GM19467 (cell line): ENCODE results near the gene SF1.

Experiments
- ATAC-seq: cut with Tn5 transposase; IDR thresholded peaks from one replicate; pipeline ENCODE4 v1.9.1; 2021; ENCODE audit warnings: mild to moderate bottlenecking, moderate library complexity; ENCODE audit not compliant: unreplicated experiment

SF1 gene

DNA sequence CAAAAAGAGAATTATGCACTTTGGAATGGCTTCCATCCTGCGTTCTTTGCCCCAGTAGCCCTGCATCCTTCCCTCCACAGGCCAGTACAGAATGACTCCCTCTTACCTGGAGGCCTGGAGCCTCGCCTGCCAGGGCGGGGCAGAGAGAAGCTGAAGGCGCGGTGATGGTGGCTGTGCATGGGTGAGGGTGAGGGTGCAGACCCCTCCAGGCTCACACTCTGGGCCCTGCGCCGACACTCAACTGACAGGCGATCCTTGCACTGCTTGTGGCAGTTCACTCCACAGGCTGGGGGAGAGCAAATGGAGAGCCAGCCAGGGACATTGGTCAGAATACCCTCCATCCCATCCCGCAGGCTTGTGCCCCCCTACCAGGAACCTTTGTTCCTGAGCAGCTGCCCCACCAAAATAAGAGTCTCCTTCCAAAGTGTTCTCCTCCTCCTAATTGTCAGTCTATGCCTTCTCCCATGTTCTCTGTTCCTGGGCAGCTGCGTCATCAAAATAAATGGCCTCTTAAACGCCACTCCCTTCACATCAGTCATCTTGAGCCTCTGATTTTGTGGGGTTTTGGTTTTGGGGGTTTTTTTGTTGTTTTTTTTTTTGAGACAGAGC is 49.5 kb downstream of the SF1 start:
- no peak for ATAC-seq

DNA sequence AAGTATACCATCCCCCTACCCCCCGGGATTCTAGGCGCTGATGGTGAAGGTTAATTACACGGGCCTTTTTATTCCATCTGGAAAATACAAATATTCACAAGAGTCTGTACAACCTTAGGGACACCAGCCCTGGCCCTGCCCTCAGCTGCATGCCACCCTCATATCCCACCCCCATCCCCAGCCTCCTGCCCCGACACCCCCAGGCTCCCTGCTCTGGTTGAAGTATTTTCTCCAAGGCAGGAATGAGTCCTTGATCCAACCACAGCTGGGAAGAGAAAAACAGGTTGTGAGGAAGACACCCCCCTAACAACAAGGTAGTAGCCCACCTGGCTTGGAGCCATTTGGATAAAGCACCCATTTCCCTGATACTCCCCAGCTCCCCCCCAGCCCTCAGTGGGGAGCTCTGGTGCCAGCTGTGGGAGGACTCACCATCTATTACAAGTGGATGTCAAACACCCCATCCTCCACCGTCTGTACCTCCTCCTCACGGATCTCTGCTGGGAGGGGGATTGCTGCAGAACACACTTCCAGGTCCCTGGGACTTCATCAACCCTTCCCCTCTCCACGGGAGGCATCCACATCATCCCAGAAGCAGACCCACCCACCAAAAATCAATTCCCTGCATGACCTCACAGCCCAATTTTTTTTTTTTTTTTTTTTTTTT is 51.3 kb downstream of the SF1 start:
- ATAC-seq, result no peak

- no peak for ATAC-seq
Measured at GRCh38 chr11:64726211-64726641, 52.1 kb downstream of the SF1 start.

DNA sequence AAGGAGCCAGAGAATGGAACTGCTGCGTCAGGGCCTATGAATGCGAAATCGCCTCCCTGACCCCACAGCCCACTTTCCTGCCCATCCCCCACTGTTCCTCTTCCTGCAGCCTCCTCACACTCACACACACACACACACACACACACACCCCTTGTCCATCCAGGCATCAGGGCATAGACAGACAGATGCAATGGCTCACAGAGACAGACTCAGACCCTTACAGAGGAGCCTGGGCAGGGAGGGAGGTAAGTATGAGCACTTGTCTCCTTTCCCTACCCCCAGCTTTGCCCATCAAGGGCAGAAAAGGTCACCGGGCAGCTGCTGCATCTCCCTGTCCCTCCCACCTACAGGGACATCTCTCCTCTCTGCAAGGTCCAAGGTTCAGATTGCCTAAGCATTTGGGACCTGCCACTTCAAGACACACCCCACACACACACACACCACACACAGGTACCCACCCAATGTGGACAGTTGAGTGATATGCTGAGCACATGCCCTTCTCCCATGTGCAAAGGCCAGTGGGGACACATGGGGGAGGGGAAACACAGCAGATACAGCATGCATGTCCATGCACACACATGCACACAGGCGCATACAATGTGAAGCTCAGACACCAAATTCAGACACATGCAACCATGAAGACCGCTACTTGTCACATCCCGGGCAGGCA is 53.3 kb downstream of the SF1 start:
- no peak for ATAC-seq

GRCh38 chr11:64723907-64724862 is 54.2 kb downstream of the SF1 start:
- ATAC-seq, result no peak

GRCh38 chr11:64723117-64723906 is 55.0 kb downstream of the SF1 start, which contains the start of gene NRXN2:
Gene NRXN2, minus strand, starts transcription at chr11:64723197. Its CDS starts 9,498 bp downstream, at chr11:64713699.
- ATAC-seq, result peak; percentile 58

GRCh38 chr11:64722141-64723065 is 55.9 kb downstream of the SF1 start:
- no peak for ATAC-seq

- ATAC-seq, result no peak
Measured at GRCh38 chr11:64721359-64721699, 57.0 kb downstream of the SF1 start.

- ATAC-seq, result no peak
Measured at GRCh38 chr11:64720640-64721358, 57.5 kb downstream of the SF1 start.

- ATAC-seq, result no peak
Measured at GRCh38 chr11:64720167-64720566, 58.2 kb downstream of the SF1 start.

GRCh38 chr11:64719406-64719805 is 58.9 kb downstream of the SF1 start:
- ATAC-seq, result no peak

GRCh38 chr11:64718780-64719124 is 59.6 kb downstream of the SF1 start:
- ATAC-seq, result no peak

- ATAC-seq, result no peak
Measured at GRCh38 chr11:64718084-64718779, 60.1 kb downstream of the SF1 start.

- ATAC-seq, result no peak
Measured at GRCh38 chr11:64717268-64717578, 61.1 kb downstream of the SF1 start.

GRCh38 chr11:64716473-64717267 is 61.7 kb downstream of the SF1 start:
- ATAC-seq, result no peak

- ATAC-seq, result no peak
Measured at GRCh38 chr11:64715756-64716472, 62.4 kb downstream of the SF1 start.

- no peak for ATAC-seq
Measured at GRCh38 chr11:64715110-64715509, 63.2 kb downstream of the SF1 start.
